ENCODE measurements around the gene ZBTB43.

The ZBTB43 gene

DNA sequence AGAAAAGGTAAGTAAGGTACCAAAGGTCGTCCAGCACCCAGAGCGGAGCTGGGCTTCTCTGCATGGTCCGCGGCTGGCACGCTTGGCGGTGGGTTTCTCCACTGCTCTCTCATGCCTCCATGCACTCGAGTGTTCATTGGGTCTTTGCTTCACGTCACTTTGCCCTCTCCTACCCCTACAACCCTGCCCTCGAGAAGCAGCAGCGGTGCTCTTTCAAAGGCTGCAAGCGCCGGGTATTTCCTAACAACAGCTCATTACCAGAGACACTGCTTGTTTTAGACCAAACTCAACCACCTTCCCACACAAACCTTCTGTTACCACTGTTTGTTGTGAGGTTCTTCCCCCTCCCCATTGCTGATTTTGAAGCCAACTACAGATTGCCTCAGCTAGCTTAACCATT, 34.1 kb downstream of the ZBTB43 start:
- no peak for DNase-seq (ENCODE audit: extremely low read depth, low read depth)

GRCh38 chr9:126839301-126839700, 34.5 kb downstream of the ZBTB43 start:
- TF ChIP-seq, protein P1, sequence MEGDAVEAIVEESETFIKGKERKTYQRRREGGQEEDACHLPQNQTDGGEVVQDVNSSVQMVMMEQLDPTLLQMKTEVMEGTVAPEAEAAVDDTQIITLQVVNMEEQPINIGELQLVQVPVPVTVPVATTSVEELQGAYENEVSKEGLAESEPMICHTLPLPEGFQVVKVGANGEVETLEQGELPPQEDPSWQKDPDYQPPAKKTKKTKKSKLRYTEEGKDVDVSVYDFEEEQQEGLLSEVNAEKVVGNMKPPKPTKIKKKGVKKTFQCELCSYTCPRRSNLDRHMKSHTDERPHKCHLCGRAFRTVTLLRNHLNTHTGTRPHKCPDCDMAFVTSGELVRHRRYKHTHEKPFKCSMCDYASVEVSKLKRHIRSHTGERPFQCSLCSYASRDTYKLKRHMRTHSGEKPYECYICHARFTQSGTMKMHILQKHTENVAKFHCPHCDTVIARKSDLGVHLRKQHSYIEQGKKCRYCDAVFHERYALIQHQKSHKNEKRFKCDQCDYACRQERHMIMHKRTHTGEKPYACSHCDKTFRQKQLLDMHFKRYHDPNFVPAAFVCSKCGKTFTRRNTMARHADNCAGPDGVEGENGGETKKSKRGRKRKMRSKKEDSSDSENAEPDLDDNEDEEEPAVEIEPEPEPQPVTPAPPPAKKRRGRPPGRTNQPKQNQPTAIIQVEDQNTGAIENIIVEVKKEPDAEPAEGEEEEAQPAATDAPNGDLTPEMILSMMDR (IDR thresholded peaks at IDR 0.05; ENCODE audit: low read depth, low read length): no peak

More for the DNA sequence above, 34.1 kb downstream of the ZBTB43 start:
- TF ChIP-seq, protein P1 (IDR thresholded peaks at IDR 0.05; ENCODE audit: low read depth, low read length): no peak

DNA sequence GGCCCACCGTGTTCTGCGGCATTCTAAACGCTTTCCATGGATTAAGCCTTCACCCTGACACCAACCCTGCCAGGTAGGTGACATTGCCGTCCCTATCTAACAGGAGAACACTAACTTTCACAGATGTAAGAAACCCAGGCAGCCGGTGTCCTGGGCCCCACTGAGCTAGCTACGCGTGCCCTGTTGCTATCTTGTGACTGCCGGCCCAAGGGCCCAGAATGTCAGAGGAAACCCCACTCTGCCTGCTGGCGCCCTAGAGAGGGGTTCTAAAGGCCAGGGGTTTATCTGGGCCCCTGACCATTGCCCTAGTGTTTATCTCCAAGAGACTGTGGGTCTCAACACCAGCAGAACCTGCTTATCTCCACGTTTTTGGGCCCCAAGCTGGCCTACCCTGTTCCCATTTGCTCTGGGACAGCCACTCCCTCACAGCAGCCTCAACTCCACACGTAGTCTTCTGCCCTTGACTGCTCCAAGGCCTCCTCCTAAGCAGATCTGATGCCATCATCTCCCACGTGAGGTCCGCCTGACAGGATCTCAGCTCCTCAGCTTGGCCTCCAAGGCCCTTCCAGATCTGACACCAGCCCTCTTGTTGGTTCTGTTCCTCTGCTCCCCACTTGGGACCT, 37.5 kb downstream of the ZBTB43 start:
- TF ChIP-seq, protein P1 (IDR thresholded peaks at IDR 0.05; ENCODE audit: low read depth, low read length): no peak
- DNase-seq (ENCODE audit: extremely low read depth, low read depth): no peak

More at GRCh38 chr9:126839301-126839700, 34.5 kb downstream of the ZBTB43 start:
- no peak for DNase-seq (ENCODE audit: extremely low read depth, low read depth)

DNA sequence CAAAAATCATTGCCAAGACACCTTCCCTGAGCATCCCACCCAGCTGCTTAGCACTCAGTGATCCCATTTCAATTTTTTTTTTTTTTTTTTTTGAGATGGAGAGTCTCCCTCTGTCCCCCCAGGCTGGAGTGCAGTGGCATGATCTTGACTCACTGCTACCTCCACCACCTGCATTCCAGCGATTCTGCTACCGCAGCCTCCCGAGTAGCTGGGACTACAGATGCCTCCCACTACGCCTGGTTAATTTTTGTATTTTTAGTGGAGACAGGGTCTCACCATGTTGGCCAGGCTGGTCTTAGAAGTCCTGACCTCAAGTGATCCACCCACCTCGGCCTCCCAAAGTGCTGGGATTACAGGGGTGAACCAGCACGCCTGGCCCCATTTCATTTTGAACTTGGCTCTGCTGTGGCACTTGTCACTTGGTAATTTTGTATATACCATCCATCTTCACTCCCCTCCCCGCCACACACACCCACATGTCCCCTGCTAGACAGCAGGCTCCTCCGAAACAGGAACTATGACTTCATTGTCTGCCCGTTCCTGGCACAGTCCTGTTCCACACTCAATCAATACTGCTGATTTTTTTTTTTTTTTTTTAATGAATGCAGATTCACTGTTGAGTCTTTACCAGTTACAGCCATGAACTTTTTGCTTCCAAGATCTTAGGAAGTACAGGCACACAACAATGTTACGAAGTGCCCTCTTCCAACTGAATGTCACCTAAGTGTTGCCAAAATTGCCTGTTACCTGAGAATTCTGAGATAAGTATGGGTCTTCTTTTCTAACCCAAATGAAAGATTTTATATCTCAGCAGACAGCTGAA, 38.3 kb downstream of the ZBTB43 start:
- TF ChIP-seq, protein P1 (IDR thresholded peaks at IDR 0.05; ENCODE audit: low read depth, low read length): no peak
- DNase-seq (ENCODE audit: extremely low read depth, low read depth): no peak

DNA sequence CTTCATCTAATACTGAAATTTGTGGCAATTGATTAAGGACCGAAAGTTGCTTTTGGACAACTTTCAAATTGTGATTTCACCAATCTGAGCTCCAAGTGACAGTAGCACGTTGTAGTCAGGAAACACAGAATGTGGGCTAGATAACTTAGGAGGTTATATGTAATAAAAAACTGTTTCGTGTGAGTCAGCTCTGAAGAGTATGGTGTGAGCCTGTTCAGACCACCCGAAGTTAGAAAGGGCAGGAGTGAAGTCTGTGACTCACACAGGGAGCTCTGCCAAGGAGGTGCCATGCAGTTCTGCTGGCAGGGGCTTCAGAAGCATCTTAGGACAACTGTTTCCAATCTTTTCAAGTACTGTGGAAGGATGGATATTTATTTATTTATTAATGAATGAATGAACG, 39.2 kb downstream of the ZBTB43 start:
- DNase-seq (ENCODE audit: extremely low read depth, low read depth): no peak
- TF ChIP-seq, protein P1 (IDR thresholded peaks at IDR 0.05; ENCODE audit: low read depth, low read length): no peak

GRCh38 chr9:126847051-126847450, 42.2 kb downstream of the ZBTB43 start:
- TF ChIP-seq, protein P1 (IDR thresholded peaks at IDR 0.05; ENCODE audit: low read depth, low read length): no peak
- DNase-seq (ENCODE audit: extremely low read depth, low read depth): no peak

DNA sequence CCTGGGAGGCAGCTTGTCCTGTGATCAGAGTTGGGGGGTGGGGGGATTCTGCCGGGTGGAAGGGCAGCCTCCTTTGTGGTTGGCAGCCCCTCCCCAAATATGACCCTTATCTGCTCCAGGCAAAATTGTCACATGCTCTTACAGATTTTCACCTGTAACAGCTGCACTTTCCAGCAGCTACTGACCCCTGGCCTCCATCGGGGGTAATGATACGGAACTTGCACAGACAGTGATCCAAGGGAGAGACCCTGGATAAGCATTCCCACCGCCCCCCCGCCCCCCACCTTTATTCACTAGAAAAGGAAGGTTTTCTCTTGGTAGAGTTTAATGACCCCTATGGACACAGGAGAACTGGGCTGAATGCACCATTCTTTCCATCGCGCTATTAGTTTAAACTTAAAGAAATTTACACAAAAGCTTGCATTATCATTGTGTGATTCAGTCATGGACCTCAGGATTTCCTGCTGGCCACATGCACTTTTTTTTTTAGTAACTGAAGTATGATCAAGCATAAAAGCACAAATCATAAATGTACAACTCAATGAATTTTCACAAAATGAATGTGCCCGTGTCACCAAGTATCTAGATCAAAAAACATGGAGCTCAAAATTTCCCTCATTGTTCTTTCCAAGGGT, 44.9 kb downstream of the ZBTB43 start:
- DNase-seq (ENCODE audit: extremely low read depth, low read depth): no peak
- TF ChIP-seq, protein P1 (IDR thresholded peaks at IDR 0.05; ENCODE audit: low read depth, low read length): no peak

Measured in AG09319 (cell line).